Measurements from ENCODE around the gene SEMA3C. TPM values are rescaled to one million over a fixed set of nuclear protein-coding genes. Genes with fewer than 3 reads are reported as not detected.

The SEMA3C gene
- total RNA-seq, 4 donors from 2014 or later, result 34.8 to 371 (median 116) TPM

DNA sequence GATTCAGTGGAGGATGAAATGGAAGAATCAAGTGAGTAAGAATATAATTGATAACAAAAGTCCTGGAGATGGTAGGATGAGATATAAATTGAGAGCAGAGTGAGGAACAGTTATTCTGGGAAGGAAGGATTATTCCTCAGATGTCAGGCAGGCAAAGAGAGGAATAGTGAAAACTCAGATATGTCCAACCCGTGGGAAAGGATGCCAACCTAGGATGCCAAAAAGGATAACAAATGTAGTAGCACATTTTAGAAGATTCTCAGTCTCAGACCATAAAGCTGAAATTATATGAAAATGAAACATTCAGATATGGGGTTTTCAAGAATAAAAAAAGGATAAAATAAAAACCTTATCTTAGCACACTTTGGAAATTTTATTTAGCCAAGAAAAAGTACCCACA lies 131.1 kb downstream of the SEMA3C start:
- H3K27me3 ChIP-seq, result no peaks in the 10 kb centered on the region
- H3K4me1 ChIP-seq, result no peaks in the 10 kb centered on the region
- no peak for DNase-seq
- H3K9me3 ChIP-seq, result no peaks in the 10 kb centered on the region
- TF ChIP-seq, protein P1, sequence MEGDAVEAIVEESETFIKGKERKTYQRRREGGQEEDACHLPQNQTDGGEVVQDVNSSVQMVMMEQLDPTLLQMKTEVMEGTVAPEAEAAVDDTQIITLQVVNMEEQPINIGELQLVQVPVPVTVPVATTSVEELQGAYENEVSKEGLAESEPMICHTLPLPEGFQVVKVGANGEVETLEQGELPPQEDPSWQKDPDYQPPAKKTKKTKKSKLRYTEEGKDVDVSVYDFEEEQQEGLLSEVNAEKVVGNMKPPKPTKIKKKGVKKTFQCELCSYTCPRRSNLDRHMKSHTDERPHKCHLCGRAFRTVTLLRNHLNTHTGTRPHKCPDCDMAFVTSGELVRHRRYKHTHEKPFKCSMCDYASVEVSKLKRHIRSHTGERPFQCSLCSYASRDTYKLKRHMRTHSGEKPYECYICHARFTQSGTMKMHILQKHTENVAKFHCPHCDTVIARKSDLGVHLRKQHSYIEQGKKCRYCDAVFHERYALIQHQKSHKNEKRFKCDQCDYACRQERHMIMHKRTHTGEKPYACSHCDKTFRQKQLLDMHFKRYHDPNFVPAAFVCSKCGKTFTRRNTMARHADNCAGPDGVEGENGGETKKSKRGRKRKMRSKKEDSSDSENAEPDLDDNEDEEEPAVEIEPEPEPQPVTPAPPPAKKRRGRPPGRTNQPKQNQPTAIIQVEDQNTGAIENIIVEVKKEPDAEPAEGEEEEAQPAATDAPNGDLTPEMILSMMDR (IDR thresholded peaks at IDR 0.05), result no peak
- intact Hi-C loops (cut with DNase I; ENCODE audit: low total_unique reads), result no loop called here
- H3K4me3 ChIP-seq, result no peak overlapping the region
- no peaks in the 10 kb centered on the region for H3K36me3 ChIP-seq
- no peak overlapping the region for H3K27ac ChIP-seq

DNA sequence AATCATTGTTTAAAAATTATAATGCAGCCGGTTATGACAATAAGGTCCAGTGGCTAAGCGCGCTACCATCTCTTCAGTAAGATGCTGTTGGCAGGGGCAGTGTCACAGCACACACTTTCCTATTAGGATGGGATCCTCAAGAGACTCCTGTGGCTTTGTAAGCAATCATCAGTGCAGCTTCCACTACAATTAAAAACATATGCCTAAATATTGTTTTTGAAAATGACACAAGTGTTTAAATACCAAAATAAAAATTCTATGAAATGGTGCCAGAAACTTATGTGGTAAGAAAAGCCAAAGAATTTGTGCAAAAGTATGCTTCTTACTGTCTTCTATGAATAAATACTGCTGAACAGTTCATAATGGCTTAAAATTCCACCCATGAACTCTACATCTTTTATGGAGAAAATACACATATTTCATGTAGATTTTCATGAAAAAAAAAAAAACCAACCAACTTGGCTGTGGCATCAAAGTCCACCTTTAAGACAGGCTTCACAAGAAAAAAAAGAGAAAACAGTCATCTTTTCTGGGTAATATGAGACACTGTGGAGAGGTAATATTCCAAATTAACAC lies 132.8 kb downstream of the SEMA3C start:
- H3K4me1 ChIP-seq, result peaks cover 0 to 5% of the 10 kb centered on the region in 2 donors
- DNase-seq, result no peak
- no peak overlapping the region for H3K27ac ChIP-seq
- H3K4me3 ChIP-seq, result no peak overlapping the region
- intact Hi-C loops (cut with DNase I; ENCODE audit: low total_unique reads), result no loop called here
- TF ChIP-seq POLR2A (IDR thresholded peaks at IDR 0.05), result no peak
- TF ChIP-seq, protein P1 (IDR thresholded peaks at IDR 0.05), result no peak
- H3K27me3 ChIP-seq, result no peaks in the 10 kb centered on the region
- H3K9me3 ChIP-seq, result no peaks in the 10 kb centered on the region
- no peaks in the 10 kb centered on the region for H3K36me3 ChIP-seq

DNA sequence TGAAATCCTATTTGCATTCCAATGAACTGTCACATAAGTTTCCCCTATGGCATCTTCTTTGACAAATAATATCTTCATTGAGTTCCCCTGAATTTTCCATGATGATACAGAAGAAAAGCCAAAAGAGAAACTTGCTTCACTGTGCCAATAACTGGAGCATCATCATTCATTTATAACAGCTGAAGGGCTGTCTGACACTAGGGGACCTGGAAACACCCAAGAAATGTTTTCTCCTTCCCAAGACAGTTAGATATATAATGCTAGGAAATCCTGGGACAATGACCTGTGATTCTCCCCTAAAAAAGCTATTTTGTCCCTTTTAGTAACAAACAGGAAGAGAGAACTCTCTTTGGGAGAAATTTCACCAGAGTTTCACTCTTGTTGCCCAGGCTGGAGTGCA lies 133.6 kb downstream of the SEMA3C start:
- H3K9me3 ChIP-seq, result no peaks in the 10 kb centered on the region
- no peak overlapping the region for H3K27ac ChIP-seq
- H3K4me3 ChIP-seq, result no peak overlapping the region
- intact Hi-C loops (cut with DNase I; ENCODE audit: low total_unique reads), result no loop called here
- H3K36me3 ChIP-seq, result no peaks in the 10 kb centered on the region
- DNase-seq, result no peak
- H3K4me1 ChIP-seq, result peaks cover 0 to 5% of the 10 kb centered on the region in 2 donors
- no peak for TF ChIP-seq POLR2A (IDR thresholded peaks at IDR 0.05)
- TF ChIP-seq, protein P1 (IDR thresholded peaks at IDR 0.05), result no peak
- no peaks in the 10 kb centered on the region for H3K27me3 ChIP-seq

DNA sequence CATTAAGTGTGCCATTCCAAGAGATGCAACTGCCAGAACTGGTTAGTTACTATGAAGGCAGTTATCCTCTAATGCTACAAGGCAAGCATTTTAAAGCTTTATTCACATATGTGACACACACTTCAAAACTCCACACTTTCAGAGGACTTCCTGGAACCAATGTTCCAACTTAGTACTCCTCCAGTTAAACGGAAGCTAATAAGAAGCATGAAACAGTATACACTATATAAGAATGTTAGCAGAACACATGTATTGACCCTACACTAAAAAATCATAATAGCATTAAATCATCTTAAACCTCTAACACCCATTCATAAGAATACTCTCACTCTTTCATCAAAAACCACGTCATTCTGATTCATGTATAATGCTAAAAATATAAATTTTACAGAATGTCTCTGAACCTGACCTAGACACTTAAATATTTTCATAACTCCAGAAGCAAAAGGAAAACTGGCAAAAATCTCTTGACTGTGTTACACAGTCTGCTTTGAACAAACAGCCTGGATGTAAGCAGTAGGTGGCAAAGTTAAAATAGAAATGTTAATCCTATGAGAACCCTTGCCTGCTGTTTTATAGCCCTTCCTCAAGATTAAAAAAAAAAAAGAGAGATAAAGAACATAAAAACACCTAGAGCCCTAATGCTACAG lies 135.0 kb downstream of the SEMA3C start:
- no peak for DNase-seq
- Histone ChIP-seq H3K4me3 (no peak overlapping the region), H3K27me3 (no peaks in the 10 kb centered on the region), H3K36me3 (no peaks in the 10 kb centered on the region), H3K4me1 (peaks cover 0 to 5% of the 10 kb centered on the region in 2 donors), H3K27ac (peak overlapping the region; percentile 2 to 35), H3K9me3 (no peaks in the 10 kb centered on the region)
- intact Hi-C loops (cut with DNase I; ENCODE audit: low total_unique reads), result no loop called here
- TF ChIP-seq, protein P1 (IDR thresholded peaks at IDR 0.05), result no peak
- TF ChIP-seq POLR2A (IDR thresholded peaks at IDR 0.05), result no peak

DNA sequence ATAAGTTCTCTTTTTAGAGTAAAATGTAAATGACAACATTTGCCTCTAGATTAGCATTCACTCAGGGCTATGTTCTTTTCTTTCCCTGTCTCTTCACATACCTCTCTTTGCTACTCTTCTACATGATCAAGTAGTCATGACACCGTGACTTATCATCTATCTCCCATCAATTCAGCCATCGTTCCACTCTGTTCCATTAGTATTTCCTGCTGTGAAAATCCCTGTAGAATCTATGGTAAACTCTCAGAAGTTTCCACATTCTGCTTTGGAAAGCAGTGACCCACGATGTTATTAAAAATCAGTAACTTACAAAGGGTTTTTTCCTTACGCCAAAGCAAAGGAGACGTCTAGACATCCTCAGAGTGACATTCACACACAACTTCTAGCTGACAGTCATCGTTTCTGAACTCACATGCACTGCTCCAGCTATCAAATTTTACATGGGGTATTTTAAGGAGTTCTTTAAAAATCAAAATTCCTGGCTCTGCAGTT lies 135.6 kb downstream of the SEMA3C start:
- no peak for DNase-seq
- intact Hi-C loops (cut with DNase I; ENCODE audit: low total_unique reads), result no loop called here
- H3K4me1 ChIP-seq, result peaks cover 0 to 7% of the 10 kb centered on the region in 2 donors
- H3K4me3 ChIP-seq, result no peak overlapping the region
- TF ChIP-seq, protein P1 (IDR thresholded peaks at IDR 0.05), result no peak
- no peak for TF ChIP-seq POLR2A (IDR thresholded peaks at IDR 0.05)
- H3K36me3 ChIP-seq, result no peaks in the 10 kb centered on the region
- no peaks in the 10 kb centered on the region for H3K9me3 ChIP-seq
- H3K27ac ChIP-seq, result peak overlapping the region; percentile 2 to 35
- H3K27me3 ChIP-seq, result no peaks in the 10 kb centered on the region
